K562 (cell line): ENCODE measurements around the gene TMEM270. TPM values are rescaled to one million over a fixed set of nuclear protein-coding genes. Genes with fewer than 3 reads are reported as not detected.

Experiments
- ATAC-seq: fragments of 200-7000 bp; cut with Tn5 transposase; 3 replicates; pipeline ENCODE4 v1.9.1; 2020; ENCODE audit warnings: moderate library complexity
- BruUV-seq: library from RNA; stranded (reverse); fragments of 400-500 nt; replicated peaks from 2 replicates; lab custom pipeline; 2021; lab: Mats Ljungman, UMichigan
- CTCF ChIA-PET: fragments of 300-600 bp; formaldehyde crosslinking; extraction: SDS; loops from one replicate; lab custom pipeline; 2021; ENCODE audit warnings: low intra/inter-chr PET ratio; lab: Yijun Ruan, JAX
- POLR2A ChIA-PET: fragments of 300-600, 350-650 bp; sonication (Branson Sonifier 250); formaldehyde crosslinking; extraction: SDS; loops from one replicate; lab custom pipeline; 2021; ENCODE audit warnings: antibody characterized with exemption, inconsistent platforms; lab: Yijun Ruan, JAX
- DNase-seq, 4 experiments: peaks; one replicate each; pipeline versions ENCODE4 v3.0.0 to v3.0.0-alpha.2; 2011 to 2018; ENCODE audit warnings: low spot score in 3 of 4, mixed read lengths in 3 of 4; ENCODE audit errors: extremely low read depth in 1 of 4
- FAIRE-seq: peaks from 2 replicates; lab custom pipeline; 2011; peaks lifted over from hg19 to GRCh38; lab: Jason Lieb, UNC
- H2AFZ ChIP-seq: 2 replicates; pipeline ENCODE4 v1.6.0; 2011; ENCODE audit warnings: low read depth, low read length, control low read depth, inconsistent platforms
- H3K27ac ChIP-seq: fragments of 200-600 bp; 3 replicates; pipeline ENCODE4 v1.8.0; 2011; ENCODE audit warnings: low read depth, mild to moderate bottlenecking, control low read depth, inconsistent platforms, low read length, moderate library complexity, mixed read lengths; ENCODE audit errors: extremely low read depth
- H3K27me3 ChIP-seq, 2 experiments: fragments of 300-600 bp in 1 of 2; 2 replicates in 1 of 2; 3 replicates in 1 of 2; pipeline versions ENCODE4 v1.6.0 to v1.8.0; 2011; ENCODE audit warnings: inconsistent platforms in 2 of 2, low read length in 2 of 2, mild to moderate bottlenecking in 1 of 2, mixed read lengths in 1 of 2, moderate library complexity in 1 of 2; ENCODE audit not compliant: control insufficient read depth in 2 of 2, insufficient read depth in 2 of 2
- H3K36me3 ChIP-seq: fragments of 300-600 bp; 3 replicates; pipeline ENCODE4 v1.8.0; 2011; ENCODE audit warnings: mild to moderate bottlenecking, low read length, inconsistent platforms; ENCODE audit not compliant: control insufficient read depth, insufficient read depth
- H3K4me1 ChIP-seq, 2 experiments: fragments of 200-600 bp in 1 of 2; replicated peaks in 1 of 2; 2 replicates in 1 of 2; 3 replicates in 1 of 2; pipeline versions ENCODE4 v1.5.1 to v1.8.0; 2011; ENCODE audit warnings: inconsistent platforms in 2 of 2, low read length in 2 of 2, mild to moderate bottlenecking in 1 of 2, mixed read lengths in 1 of 2, moderate library complexity in 1 of 2; ENCODE audit not compliant: control insufficient read depth in 2 of 2, insufficient read depth in 2 of 2
- H3K4me2 ChIP-seq: 2 replicates; pipeline ENCODE4 v1.6.1; 2011; ENCODE audit warnings: low read length, control low read depth, inconsistent platforms, mixed read lengths; ENCODE audit not compliant: insufficient read depth
- H3K4me3 ChIP-seq: fragments of 200-600 bp; sonication (generic), shearing (Covaris generic); 2 replicates; pipeline ENCODE4 v1.5.1; 2016; ENCODE audit warnings: control low read depth, inconsistent platforms
- H3K79me2 ChIP-seq: fragments of 200-600 bp; 3 replicates; pipeline ENCODE4 v1.8.0; 2011; ENCODE audit warnings: low read length, inconsistent platforms; ENCODE audit not compliant: control insufficient read depth, insufficient read depth
- H3K9ac ChIP-seq, 2 experiments: 2 replicates each; pipeline versions ENCODE4 v1.6.0 to v1.6.1; 2011; ENCODE audit warnings: low read depth in 2 of 2, low read length in 2 of 2, control low read depth in 1 of 2, inconsistent platforms in 1 of 2, mild to moderate bottlenecking in 1 of 2, mixed read lengths in 1 of 2; ENCODE audit not compliant: insufficient read depth in 1 of 2
- H3K9me1 ChIP-seq: one replicate; pipeline ENCODE4 v1.6.0; 2011; ENCODE audit warnings: inconsistent platforms, mild to moderate bottlenecking, low read length, moderate library complexity; ENCODE audit not compliant: control insufficient read depth, insufficient read depth
- H3K9me3 ChIP-seq: replicated peaks from 2 replicates; pipeline ENCODE4 v1.5.1; 2011; ENCODE audit warnings: low read depth, low read length, inconsistent platforms; ENCODE audit not compliant: control insufficient read depth, insufficient read depth
- H4K20me1 ChIP-seq: replicated peaks from 2 replicates; pipeline ENCODE4 v1.6.1; 2011; ENCODE audit warnings: low read length, inconsistent platforms, mixed read lengths; ENCODE audit not compliant: control insufficient read depth, insufficient read depth
- ADNP ChIP-seq: fragments of 200-800 bp; sonication (Bioruptor generic); IDR thresholded peaks from 2 replicates; pipeline ENCODE4 v1.6.1; 2016; ENCODE audit warnings: missing genetic modification characterization, missing compliant biosample characterization
- BCOR ChIP-seq: fragments of 450-650 bp; IDR thresholded peaks from 2 replicates; pipeline ENCODE4 v1.6.1; 2016
- CEBPG ChIP-seq, 3 experiments: fragments of 200-800 bp in 1 of 3; sonication (Bioruptor generic) in 1 of 3; sonication (generic) in 1 of 3; formaldehyde crosslinking in 1 of 3; IDR thresholded peaks in 2 of 3; conservative IDR thresholded peaks in 1 of 3; 2 replicates each; pipeline versions ENCODE4 v1.6.1 to v1.8.0; 2016 to 2022; ENCODE audit warnings: missing compliant biosample characterization in 2 of 3, missing genetic modification characterization in 2 of 3, mild to moderate bottlenecking in 1 of 3, missing genetic modification reagents in 1 of 3
- HDAC1 ChIP-seq, 2 experiments: fragments of 450-650 bp; IDR thresholded peaks; 2 replicates each; pipeline ENCODE4 v1.6.1; 2016 to 2017; ENCODE audit warnings: inconsistent platforms in 1 of 2, mild to moderate bottlenecking in 1 of 2, moderate library complexity in 1 of 2
- ZNF121 ChIP-seq: sonication (generic); formaldehyde crosslinking; conservative IDR thresholded peaks from 2 replicates; pipeline ENCODE4 v1.8.0; 2022; ENCODE audit warnings: missing genetic modification reagents
- ZNF316 ChIP-seq: fragments of 450-650 bp; IDR thresholded peaks from 2 replicates; pipeline ENCODE4 v1.6.1; 2016
- ZNF384 ChIP-seq: IDR thresholded peaks from 2 replicates; pipeline ENCODE4 v1.6.1; 2012; ENCODE audit warnings: low read depth, low read length, improper control_type of control experiment
- WGBS: fragments of 100-300 bp; shearing (Covaris generic); methylation state at CpG from one replicate; pipeline ENCODE4 v1.1.6; 2016; ENCODE audit warnings: low coverage, mixed read lengths; ENCODE audit not compliant: insufficient coverage; ENCODE audit errors: missing lambda C conversion rate; 5-methylcytosine and 5-hydroxymethylcytosine counted together
- in situ Hi-C: fragments of 300-500 bp; cut with MboI; formaldehyde crosslinking; loops from 4 replicates; pipeline ENCODE4 v1.15.0; 2018; ENCODE audit warnings: inconsistent platforms, mixed read lengths
- intact Hi-C: fragments of 100-400 bp; cut with micrococcal nuclease; formaldehyde crosslinking; loops from 2 replicates; pipeline ENCODE4 v1.14.2; 2022
- polyA plus RNA-seq, 8 experiments: library from polyadenylated mRNA; depleted of rRNA in 4 of 8; stranded (reverse) in 5 of 8; unstranded in 3 of 8; fragments of >200 nt; fragmentation: Nextera tagmentation in 2 of 8; fragmentation: Illumina TruSeq in 1 of 8; extraction: Ambion mirVana in 2 of 8; extraction: Trizol in 1 of 8; gene quantifications; 2 replicates each; pipeline versions ENCODE4 v1.2.1 to v1.2.3, GENCODE V29; 2011 to 2014; ENCODE audit warnings: inconsistent platforms in 1 of 8, missing spikeins in 1 of 8
- total RNA-seq, 7 experiments: library from RNA; depleted of rRNA in 6 of 7; stranded (reverse); fragments of >200 nt in 6 of 7; fragmentation: Illumina TruSeq in 2 of 7; extraction: Trizol in 2 of 7; gene quantifications; 2 replicates each; pipeline versions ENCODE4 v1.2.1 to v1.2.3, GENCODE V29; 2011 to 2021; ENCODE audit warnings: low replicate concordance in 1 of 7
- TF ChIP-seq, protein P1 (sequence below): sonication (generic); formaldehyde crosslinking; IDR thresholded peaks from 2 replicates; pipeline ENCODE4 v1.8.0; 2022; ENCODE audit warnings: missing genetic modification reagents, mild to moderate bottlenecking, moderate library complexity, borderline replicate concordance
- TF ChIP-seq, protein P2 (sequence below): fragments of 250-450 bp; sonication (Bioruptor Pico); IDR thresholded peaks from 2 replicates; pipeline ENCODE4 v1.8.0; 2022; ENCODE audit warnings: moderate library complexity, mild to moderate bottlenecking, inconsistent platforms
- TF ChIP-seq, protein P3 (sequence below), 2 experiments: fragments of 450-650 bp in 1 of 2; sonication (generic) in 1 of 2; formaldehyde crosslinking in 1 of 2; IDR thresholded peaks in 1 of 2; conservative IDR thresholded peaks in 1 of 2; 2 replicates each; pipeline versions ENCODE4 v1.6.1 to v1.8.1; 2016 to 2023; ENCODE audit warnings: mild to moderate bottlenecking in 2 of 2, moderate library complexity in 2 of 2, inconsistent platforms in 1 of 2, missing genetic modification reagents in 1 of 2
- TF ChIP-seq, protein P4 (sequence below): sonication (generic); formaldehyde crosslinking; IDR thresholded peaks from 2 replicates; pipeline ENCODE4 v1.8.1; 2023; ENCODE audit warnings: mild to moderate bottlenecking, missing genetic modification reagents, moderate library complexity

The TMEM270 gene
- total and polyA plus RNA-seq, 9 of the 15 experiments (the other 6 are each of a cell fraction or from before 2014, with no cell fraction given), result not detected

DNA sequence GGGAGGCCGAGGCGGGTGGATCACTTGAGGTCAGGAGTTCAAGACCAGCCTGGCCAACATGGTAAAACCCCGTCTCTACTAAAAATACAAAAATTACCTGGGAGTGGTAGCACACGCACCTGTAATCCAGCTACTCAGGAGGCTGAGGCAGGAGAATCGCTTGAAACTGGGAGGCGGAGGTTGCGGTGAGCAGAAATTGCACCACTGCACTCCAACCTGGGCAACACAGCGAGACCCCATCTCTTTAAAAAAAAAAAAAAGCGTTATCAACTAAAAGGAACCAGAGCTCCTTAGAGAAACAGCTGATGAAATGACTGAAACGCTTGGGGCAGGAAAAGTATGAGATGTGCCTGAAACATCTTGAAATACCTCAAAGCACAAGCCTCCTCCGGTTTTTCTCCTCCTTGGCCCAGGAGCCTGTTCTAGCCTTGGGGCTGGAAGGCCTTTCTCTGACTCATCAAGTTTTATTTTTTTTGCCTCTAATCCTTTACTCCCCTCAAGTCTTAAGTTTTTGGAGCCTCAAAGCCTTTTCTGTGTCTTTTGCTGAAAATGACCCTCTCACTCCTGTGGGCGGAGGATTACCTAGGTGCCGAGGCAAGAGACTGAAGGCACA lies 16.0 kb upstream of the TMEM270 start:
- no peaks in the 10 kb centered on the region for H3K9me3 ChIP-seq
- H3K9me1 ChIP-seq, result no peaks in the 10 kb centered on the region
- no peaks in the 10 kb centered on the region for H3K79me2 ChIP-seq
- H3K27me3 ChIP-seq, result no peaks in the 10 kb centered on the region
- H3K4me2 ChIP-seq, result no peak overlapping the region
- no peak overlapping the region for H2AFZ ChIP-seq
- 61% methylated on average over 13 of the region's 13 CpGs for WGBS
- no peaks in the 10 kb centered on the region for H3K36me3 ChIP-seq
- H3K4me1 ChIP-seq, result peaks cover 9 to 34% of the 10 kb centered on the region in 2 experiments
- TF ChIP-seq ADNP (peak; percentile 39; the same call in 1 of the 2 replicates), BCOR (peak; percentile 28; the same call in 1 of the 2 replicates), ZNF384 (peak; percentile 34; the same call in 1 of the 2 replicates), ZNF316 (peak; percentile 35), HDAC1 (IDR thresholded peaks at IDR 0.05) (no peak), ZNF121 (CRISPR knock-in tag) (peak; percentile 89), CEBPG (CRISPR knock-in tag; IDR thresholded peaks at IDR 0.05) (no peak), CEBPG (tag; conservative IDR thresholded peaks at IDR 0.05 in 1 of 2, IDR thresholded peaks at IDR 0.05 in 1 of 2) (0 out of 4 replicates have a peak, but pooled peaks of 1 of the 2 experiments have one; percentile 24)
- TF ChIP-seq, protein P1, sequence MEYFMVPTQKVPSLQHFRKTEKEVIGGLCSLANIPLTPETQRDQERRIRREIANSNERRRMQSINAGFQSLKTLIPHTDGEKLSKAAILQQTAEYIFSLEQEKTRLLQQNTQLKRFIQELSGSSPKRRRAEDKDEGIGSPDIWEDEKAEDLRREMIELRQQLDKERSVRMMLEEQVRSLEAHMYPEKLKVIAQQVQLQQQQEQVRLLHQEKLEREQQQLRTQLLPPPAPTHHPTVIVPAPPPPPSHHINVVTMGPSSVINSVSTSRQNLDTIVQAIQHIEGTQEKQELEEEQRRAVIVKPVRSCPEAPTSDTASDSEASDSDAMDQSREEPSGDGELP (CRISPR knock-in tag), result no peak
- TF ChIP-seq, protein P2, sequence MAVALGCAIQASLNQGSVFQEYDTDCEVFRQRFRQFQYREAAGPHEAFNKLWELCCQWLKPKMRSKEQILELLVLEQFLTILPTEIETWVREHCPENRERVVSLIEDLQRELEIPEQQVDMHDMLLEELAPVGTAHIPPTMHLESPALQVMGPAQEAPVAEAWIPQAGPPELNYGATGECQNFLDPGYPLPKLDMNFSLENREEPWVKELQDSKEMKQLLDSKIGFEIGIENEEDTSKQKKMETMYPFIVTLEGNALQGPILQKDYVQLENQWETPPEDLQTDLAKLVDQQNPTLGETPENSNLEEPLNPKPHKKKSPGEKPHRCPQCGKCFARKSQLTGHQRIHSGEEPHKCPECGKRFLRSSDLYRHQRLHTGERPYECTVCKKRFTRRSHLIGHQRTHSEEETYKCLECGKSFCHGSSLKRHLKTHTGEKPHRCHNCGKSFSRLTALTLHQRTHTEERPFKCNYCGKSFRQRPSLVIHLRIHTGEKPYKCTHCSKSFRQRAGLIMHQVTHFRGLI (CRISPR knock-in tag), result no peak
- TF ChIP-seq, protein P3, sequence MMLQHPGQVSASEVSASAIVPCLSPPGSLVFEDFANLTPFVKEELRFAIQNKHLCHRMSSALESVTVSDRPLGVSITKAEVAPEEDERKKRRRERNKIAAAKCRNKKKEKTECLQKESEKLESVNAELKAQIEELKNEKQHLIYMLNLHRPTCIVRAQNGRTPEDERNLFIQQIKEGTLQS (IDR thresholded peaks at IDR 0.05), result 0 out of 2 replicates have a peak, but pooled peaks have one; percentile 20
- TF ChIP-seq, protein P3 (CRISPR knock-in tag; conservative IDR thresholded peaks at IDR 0.05), result no peak
- TF ChIP-seq, protein P4, sequence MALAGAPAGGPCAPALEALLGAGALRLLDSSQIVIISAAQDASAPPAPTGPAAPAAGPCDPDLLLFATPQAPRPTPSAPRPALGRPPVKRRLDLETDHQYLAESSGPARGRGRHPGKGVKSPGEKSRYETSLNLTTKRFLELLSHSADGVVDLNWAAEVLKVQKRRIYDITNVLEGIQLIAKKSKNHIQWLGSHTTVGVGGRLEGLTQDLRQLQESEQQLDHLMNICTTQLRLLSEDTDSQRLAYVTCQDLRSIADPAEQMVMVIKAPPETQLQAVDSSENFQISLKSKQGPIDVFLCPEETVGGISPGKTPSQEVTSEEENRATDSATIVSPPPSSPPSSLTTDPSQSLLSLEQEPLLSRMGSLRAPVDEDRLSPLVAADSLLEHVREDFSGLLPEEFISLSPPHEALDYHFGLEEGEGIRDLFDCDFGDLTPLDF (CRISPR knock-in tag), result no peak
- ChIA-PET POLR2A (interaction anchor here (0.6 to 0.7 kb wide), 2 partner anchors 62 to 105 kb away, joined by 3 read pairs; no protein-coding TSS in a partner anchor), CTCF (no interaction called here)
- no peak for FAIRE-seq
- no peak overlapping the region for H3K27ac ChIP-seq
- H4K20me1 ChIP-seq, result no peaks in the 10 kb centered on the region
- no peak for ATAC-seq
- in situ Hi-C loops (no loop called here), intact Hi-C loops (no loop called here)
- no TSS peak for BruUV-seq
- H3K9ac ChIP-seq, result no peak overlapping the region
- no peak overlapping the region for H3K4me3 ChIP-seq
- no peak for DNase-seq
